Psoas muscle (tissue), 8 donors: ENCODE results near the gene TNRC6B. TPM values are rescaled to one million over a fixed set of nuclear protein-coding genes. Genes with fewer than 3 reads are reported as not detected.
A peak's percentile ranks its signal among the peaks of the same experiment; 100 is the strongest.
"Not testable (repeated sequence)": the region's sequence is repeated elsewhere in the genome, so short reads cannot be mapped to it uniquely, and the experiment has no call there.

Source experiments
- ATAC-seq, 4 donors: fragments of 200-7000 bp; cut with Tn5 transposase; one replicate each; pipeline ENCODE4 v1.9.1; 2020; ENCODE audit warnings: moderate library complexity in 3 of 4, mild to moderate bottlenecking in 2 of 4
- DNase-seq, 2 donors: peaks; one replicate each; pipeline ENCODE4 v3.0.0-alpha.2; 2020
- H3K27ac ChIP-seq: fragments of 200-600 bp; one replicate; pipeline ENCODE4 v1.8.0; 2022
- H3K27me3 ChIP-seq, 3 donors: fragments of 200-600 bp in 1 of 3; one replicate each; pipeline versions ENCODE4 v1.6.1 to v1.8.0; 2013 to 2022; ENCODE audit warnings: low read length in 2 of 3, mild to moderate bottlenecking in 2 of 3, moderate library complexity in 1 of 3; ENCODE audit not compliant: insufficient read depth in 3 of 3
- H3K36me3 ChIP-seq, 2 donors: fragments of 200-600 bp in 1 of 2; one replicate each; pipeline versions ENCODE4 v1.6.1 to v1.8.0; 2013 to 2022; ENCODE audit warnings: low read depth in 1 of 2, mild to moderate bottlenecking in 1 of 2, moderate library complexity in 1 of 2; ENCODE audit not compliant: insufficient read depth in 1 of 2
- H3K4me1 ChIP-seq: fragments of 200-600 bp; one replicate; pipeline ENCODE4 v1.8.0; 2022
- H3K4me3 ChIP-seq: fragments of 200-600 bp; one replicate; pipeline ENCODE4 v1.8.0; 2022; ENCODE audit warnings: mild to moderate bottlenecking
- H3K9me3 ChIP-seq: fragments of 200-600 bp; one replicate; pipeline ENCODE4 v1.8.0; 2022
- WGBS, 3 donors: extraction: QIAGEN DNeasy Blood & Tissue Kit; methylation state at CpG; one replicate each; pipeline versions ENCODE4 v1.1.6 to v1.1.7; 2013; 5-methylcytosine and 5-hydroxymethylcytosine counted together
- intact Hi-C, 2 donors: fragments of 100-400 bp; cut with DNase I; formaldehyde crosslinking; loops; one replicate each; pipeline versions ENCODE4 v1.11.0 to v1.14.2; 2022
- polyA plus RNA-seq, 3 donors: library from polyadenylated mRNA; stranded (reverse); fragments of 200-250 nt; gene quantifications; one replicate each; pipeline ENCODE4 v1.2.3, GENCODE V29; 2013
- total RNA-seq, 4 donors: library from RNA; stranded (reverse); fragmentation: NEBNext Ultra II Directional in 2 of 4; extraction: Animal tissue kit (Norgen Biotek cat#: 25700) in 2 of 4; gene quantifications; one replicate each; pipeline versions ENCODE4 v1.2.1 to v1.2.4, GENCODE V29; 2021 to 2023
- TF ChIP-seq, protein P1 (sequence below): fragments of 200-600 bp; IDR thresholded peaks from one replicate; pipeline ENCODE4 v1.8.0; 2022; ENCODE audit warnings: antibody characterized with exemption
- donor health status: healthy with polysubstance abuse.
- donor health status: DM: no; HTN: no; CAD: no; lungs with moderate emphysema.
- donor health status: Bipolar disorder and iron deficiency.
- donor health status: healthy.
- donor health status: DM: yes; HTN: yes; CAD: no.
- donor health status: DM: no; HTN: no; CAD: no.
- donor health status: DM: no; HTN: no; CAD: no.
- donor health status: DM: yes; HTN: yes; CAD: no.

The TNRC6B gene
- total and polyA plus RNA-seq, 7 donors, result 2.2 to 49.4 (median 27.9) TPM

DNA sequence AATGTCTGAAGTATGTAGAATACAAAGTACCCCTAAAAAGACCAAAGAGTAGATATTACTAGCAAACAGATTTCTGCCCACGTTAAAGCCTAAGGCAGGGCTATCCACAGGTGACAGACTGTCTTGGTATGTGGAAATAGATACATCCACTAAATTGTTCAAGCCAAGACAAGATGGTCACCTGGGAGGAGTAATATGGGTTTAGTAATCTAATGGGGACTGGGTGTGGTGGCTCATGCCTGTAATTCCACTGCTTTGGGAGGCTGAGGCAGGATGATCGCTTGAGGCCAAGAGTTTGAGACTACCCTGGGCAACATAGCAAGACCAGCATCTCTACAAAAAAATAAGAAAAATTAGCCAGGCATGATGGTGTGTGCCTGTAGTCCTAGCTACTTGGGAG is 200.2 kb downstream of the TNRC6B start:
- ATAC-seq (no peak), DNase-seq (no peak)
- TF ChIP-seq, protein P1, sequence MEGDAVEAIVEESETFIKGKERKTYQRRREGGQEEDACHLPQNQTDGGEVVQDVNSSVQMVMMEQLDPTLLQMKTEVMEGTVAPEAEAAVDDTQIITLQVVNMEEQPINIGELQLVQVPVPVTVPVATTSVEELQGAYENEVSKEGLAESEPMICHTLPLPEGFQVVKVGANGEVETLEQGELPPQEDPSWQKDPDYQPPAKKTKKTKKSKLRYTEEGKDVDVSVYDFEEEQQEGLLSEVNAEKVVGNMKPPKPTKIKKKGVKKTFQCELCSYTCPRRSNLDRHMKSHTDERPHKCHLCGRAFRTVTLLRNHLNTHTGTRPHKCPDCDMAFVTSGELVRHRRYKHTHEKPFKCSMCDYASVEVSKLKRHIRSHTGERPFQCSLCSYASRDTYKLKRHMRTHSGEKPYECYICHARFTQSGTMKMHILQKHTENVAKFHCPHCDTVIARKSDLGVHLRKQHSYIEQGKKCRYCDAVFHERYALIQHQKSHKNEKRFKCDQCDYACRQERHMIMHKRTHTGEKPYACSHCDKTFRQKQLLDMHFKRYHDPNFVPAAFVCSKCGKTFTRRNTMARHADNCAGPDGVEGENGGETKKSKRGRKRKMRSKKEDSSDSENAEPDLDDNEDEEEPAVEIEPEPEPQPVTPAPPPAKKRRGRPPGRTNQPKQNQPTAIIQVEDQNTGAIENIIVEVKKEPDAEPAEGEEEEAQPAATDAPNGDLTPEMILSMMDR, result no peak
- Histone ChIP-seq H3K27ac (no peak overlapping the region), H3K4me1 (peaks cover 16% of the 10 kb centered on the region), H3K4me3 (no peak overlapping the region), H3K36me3 (peaks cover 0 to 17% of the 10 kb centered on the region in 2 donors), H3K27me3 (no peaks in the 10 kb centered on the region), H3K9me3 (no peaks in the 10 kb centered on the region)
- 86 to 98% (median 90%) methylated on average over 2 of the region's 2 CpGs for WGBS, 3 donors
- intact Hi-C loops, result loop anchor here in 1 of 2 donors (10.0 kb wide), 1 partner anchor 117 kb away; no protein-coding TSS in a partner anchor

- H3K4me3 ChIP-seq, DNase-seq, ATAC-seq, H3K27me3 ChIP-seq, H3K27ac ChIP-seq, H3K9me3 ChIP-seq: not testable (repeated sequence)
- WGBS, 3 donors, result 92 to 95% (median 94%) methylated on average over 11 of the region's 11 CpGs
- H3K4me1 ChIP-seq, result peaks cover 14% of the 10 kb centered on the region
- intact Hi-C loops, result loop anchor here in 1 of 2 donors (10.0 kb wide), 1 partner anchor 116 kb away; no protein-coding TSS in a partner anchor
- H3K36me3 ChIP-seq, result peaks cover 0 to 12% of the 10 kb centered on the region in 2 donors
Measured at GRCh38 chr22:40378448-40378847, 200.7 kb downstream of the TNRC6B start.

GRCh38 chr22:40381461-40381860 is 203.7 kb downstream of the TNRC6B start:
- no peaks in the 10 kb centered on the region for H3K27me3 ChIP-seq
- ATAC-seq, result no peak
- H3K4me3 ChIP-seq, result no peak overlapping the region
- no peak for DNase-seq
- peaks cover 7% of the 10 kb centered on the region for H3K4me1 ChIP-seq
- WGBS, 3 donors, result 95 to 99% (median 95%) methylated on average over 3 of the region's 3 CpGs
- TF ChIP-seq, protein P1, result no peak
- no peaks in the 10 kb centered on the region for H3K36me3 ChIP-seq
- intact Hi-C loops, result no loop called here
- H3K9me3 ChIP-seq, result no peaks in the 10 kb centered on the region
- no peak overlapping the region for H3K27ac ChIP-seq

DNA sequence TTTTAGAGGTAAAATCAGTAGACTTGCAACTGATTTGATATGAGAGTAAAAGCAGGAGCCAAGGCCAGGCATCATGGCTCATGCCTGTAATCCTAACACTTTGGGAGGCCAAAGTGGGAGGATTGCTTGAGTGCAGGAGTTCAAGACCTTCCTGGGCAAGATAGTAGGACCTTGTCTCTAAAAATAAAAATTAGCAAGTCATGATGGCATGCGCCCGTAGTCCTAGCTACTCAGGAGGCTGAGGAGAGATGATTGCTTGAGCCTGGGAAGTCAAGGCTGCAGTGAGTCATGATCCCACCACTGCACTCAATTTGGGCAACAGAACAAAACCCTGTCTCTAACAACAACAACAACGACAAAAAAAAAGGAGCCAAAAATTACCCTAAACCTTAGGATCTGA is 206.2 kb downstream of the TNRC6B start:
- 78 to 83% (median 83%) methylated on average over 3 of the region's 3 CpGs for WGBS, 3 donors
- peak; percentile 44 to 82 (median 66) for ATAC-seq
- no peak overlapping the region for H3K4me3 ChIP-seq
- no peaks in the 10 kb centered on the region for H3K9me3 ChIP-seq
- intact Hi-C loops, result no loop called here
- no peak overlapping the region for H3K27ac ChIP-seq
- TF ChIP-seq, protein P1, result no peak
- H3K27me3 ChIP-seq, result no peaks in the 10 kb centered on the region
- H3K4me1 ChIP-seq, result peaks cover 5% of the 10 kb centered on the region
- H3K36me3 ChIP-seq, result peaks cover 0 to 4% of the 10 kb centered on the region in 2 donors
- DNase-seq, result no peak

GRCh38 chr22:40385036-40385782 is 207.5 kb downstream of the TNRC6B start:
- intact Hi-C loops, result no loop called here
- Histone ChIP-seq H3K4me1 (peaks cover 5% of the 10 kb centered on the region), H3K9me3 (no peaks in the 10 kb centered on the region), H3K36me3 (peaks cover 0 to 4% of the 10 kb centered on the region in 2 donors), H3K4me3 (no peak overlapping the region), H3K27me3 (no peaks in the 10 kb centered on the region), H3K27ac (no peak overlapping the region)
- DNase-seq (no peak), ATAC-seq (no peak)
- TF ChIP-seq, protein P1, result no peak
- 70 to 79% (median 76%) methylated on average over 10 of the region's 10 CpGs for WGBS, 3 donors

Other genes with a start within 250 kb of the TNRC6B start
- not detected for gene TMA7B, start 217.5 kb upstream of the TNRC6B start, total RNA-seq
- gene TMA7B, start 217.5 kb upstream of the TNRC6B start, polyA plus RNA-seq, result not detected
- gene FAM83F, start 183.0 kb upstream of the TNRC6B start, total RNA-seq, result under 1 TPM in 3 of 4 donors, not detected in 1; 0.04 to 0.10 (median 0.09) TPM
- under 1 TPM; under 0.01 to 0.01 (median 0.01) TPM for gene FAM83F, start 183.0 kb upstream of the TNRC6B start, polyA plus RNA-seq
- gene ADSL, start 168.6 kb downstream of the TNRC6B start, total RNA-seq, result 100 to 1,000 TPM; 114 to 170 (median 141) TPM
- gene ADSL, start 168.6 kb downstream of the TNRC6B start, polyA plus RNA-seq, result 100 to 1,000 TPM; 133 to 168 (median 153) TPM
- 10 to 100 TPM; 15.3 to 36.5 (median 22.3) TPM for gene SGSM3, start 192.7 kb downstream of the TNRC6B start, total RNA-seq
- gene SGSM3, start 192.7 kb downstream of the TNRC6B start, polyA plus RNA-seq, result 10 to 100 TPM; 15.6 to 31.5 (median 23.0) TPM